SU-DHL-6 (cell line): ENCODE results near the gene JCAD.

Source experiments
- EZH2phosphoT487 ChIP-seq: fragments of 200-600 bp; sonication (generic), shearing (Covaris generic); conservative IDR thresholded peaks from 2 replicates; pipeline ENCODE4 v1.6.1; 2018; ENCODE audit warnings: mild to moderate bottlenecking, antibody characterized with exemption, low read length, moderate library complexity, mixed read lengths
- TF ChIP-seq, protein P1 (sequence below): fragments of 200-600 bp; sonication (generic); IDR thresholded peaks from one replicate; pipeline ENCODE4 v1.5.1; 2017; ENCODE audit warnings: antibody characterized with exemption, mild to moderate bottlenecking, low read length, moderate library complexity; ENCODE audit not compliant: insufficient read depth, poor library complexity, severe bottlenecking

- TF ChIP-seq, protein P1, sequence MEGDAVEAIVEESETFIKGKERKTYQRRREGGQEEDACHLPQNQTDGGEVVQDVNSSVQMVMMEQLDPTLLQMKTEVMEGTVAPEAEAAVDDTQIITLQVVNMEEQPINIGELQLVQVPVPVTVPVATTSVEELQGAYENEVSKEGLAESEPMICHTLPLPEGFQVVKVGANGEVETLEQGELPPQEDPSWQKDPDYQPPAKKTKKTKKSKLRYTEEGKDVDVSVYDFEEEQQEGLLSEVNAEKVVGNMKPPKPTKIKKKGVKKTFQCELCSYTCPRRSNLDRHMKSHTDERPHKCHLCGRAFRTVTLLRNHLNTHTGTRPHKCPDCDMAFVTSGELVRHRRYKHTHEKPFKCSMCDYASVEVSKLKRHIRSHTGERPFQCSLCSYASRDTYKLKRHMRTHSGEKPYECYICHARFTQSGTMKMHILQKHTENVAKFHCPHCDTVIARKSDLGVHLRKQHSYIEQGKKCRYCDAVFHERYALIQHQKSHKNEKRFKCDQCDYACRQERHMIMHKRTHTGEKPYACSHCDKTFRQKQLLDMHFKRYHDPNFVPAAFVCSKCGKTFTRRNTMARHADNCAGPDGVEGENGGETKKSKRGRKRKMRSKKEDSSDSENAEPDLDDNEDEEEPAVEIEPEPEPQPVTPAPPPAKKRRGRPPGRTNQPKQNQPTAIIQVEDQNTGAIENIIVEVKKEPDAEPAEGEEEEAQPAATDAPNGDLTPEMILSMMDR = no peak
- TF ChIP-seq EZH2phosphoT487 = no peak
These were observed 84.6 kb downstream of the JCAD start for GRCh38 chr10:29974773-29975172.
